Hematopoietic multipotent progenitor cell treated with erythropoietin and hydrocortisone succinate and interleukin-3 and kit ligand, for 15 days (in vitro differentiated cells): ENCODE results near the gene PDCD1.
"Not testable (repeated sequence)": the region's sequence is repeated elsewhere in the genome, so short reads cannot be mapped to it uniquely, and the experiment has no call there.

ENCODE experiments used
- DNase-seq: peaks from one replicate; pipeline ENCODE4 v3.0.0-alpha.2; 2015; ENCODE audit warnings: low spot score

The PDCD1 gene

GRCh38 chr2:241813644-241814392 lies 44.9 kb downstream of the PDCD1 start:
- no peak for DNase-seq

GRCh38 chr2:241812730-241813643 lies 45.7 kb downstream of the PDCD1 start:
- no peak for DNase-seq

GRCh38 chr2:241811952-241812729 lies 46.6 kb downstream of the PDCD1 start:
- no peak for DNase-seq

GRCh38 chr2:241811201-241811951 lies 47.3 kb downstream of the PDCD1 start:
- no peak for DNase-seq

GRCh38 chr2:241810307-241811200 lies 48.1 kb downstream of the PDCD1 start:
- no peak for DNase-seq

GRCh38 chr2:241809383-241810306 lies 49.0 kb downstream of the PDCD1 start:
- no peak for DNase-seq

- no peak for DNase-seq
Measured at GRCh38 chr2:241808721-241809382, 49.8 kb downstream of the PDCD1 start, which contains the start of gene NEU4. TSS of gene NEU4 (plus strand) at chr2:241809193. CDS start at chr2:241814485, 5,292 bp downstream.

- DNase-seq = no peak
Measured at GRCh38 chr2:241808051-241808720, 50.5 kb downstream of the PDCD1 start.

GRCh38 chr2:241806217-241806616 lies 52.5 kb downstream of the PDCD1 start:
- not testable (repeated sequence) for DNase-seq

GRCh38 chr2:241804326-241805229 lies 54.1 kb downstream of the PDCD1 start:
- DNase-seq = no peak

- DNase-seq = no peak
Measured at GRCh38 chr2:241803387-241804325, 55.0 kb downstream of the PDCD1 start.

GRCh38 chr2:241802421-241803318 lies 56.0 kb downstream of the PDCD1 start:
- DNase-seq = no peak

GRCh38 chr2:241801611-241802420 lies 56.9 kb downstream of the PDCD1 start:
- DNase-seq = no peak
